Activated naive CD8-positive, alpha-beta T cell (primary cell): ENCODE results near the gene OSBPL2.
A peak's percentile ranks its signal among the peaks of the same experiment; 100 is the strongest.

Experiments used
- H3K27ac Mint-ChIP-seq: one replicate; pipeline ENCODE4 v1.8.0; 2021; ENCODE audit warnings: mixed read lengths
- H3K27me3 Mint-ChIP-seq: one replicate; pipeline ENCODE4 v1.8.0; 2021; ENCODE audit warnings: mixed read lengths
- H3K36me3 Mint-ChIP-seq: one replicate; pipeline ENCODE4 v1.8.0; 2021; ENCODE audit warnings: mixed read lengths
- H3K4me1 Mint-ChIP-seq: one replicate; pipeline ENCODE4 v1.8.0; 2021; ENCODE audit warnings: low read depth, mixed read lengths
- H3K4me3 Mint-ChIP-seq: one replicate; pipeline ENCODE4 v1.8.0; 2021; ENCODE audit warnings: mild to moderate bottlenecking, mixed read lengths
- H3K9me3 Mint-ChIP-seq: one replicate; pipeline ENCODE4 v1.8.0; 2021; ENCODE audit warnings: low read depth, mixed read lengths

The OSBPL2 gene

GRCh38 chr20:62214067-62214466 is 24.3 kb upstream of the OSBPL2 start:
- no peak overlapping the region for H3K4me3 Mint-ChIP-seq
- H3K27ac Mint-ChIP-seq: no peak overlapping the region
- H3K36me3 Mint-ChIP-seq: no peaks in the 10 kb centered on the region
- peaks cover 8% of the 10 kb centered on the region for H3K27me3 Mint-ChIP-seq
- H3K9me3 Mint-ChIP-seq: no peaks in the 10 kb centered on the region
- H3K4me1 Mint-ChIP-seq: peaks cover under 1% of the 10 kb centered on the region

GRCh38 chr20:62215020-62215990 is 23.0 kb upstream of the OSBPL2 start:
- Mint-ChIP-seq H3K36me3 (no peaks in the 10 kb centered on the region), H3K27ac (no peak overlapping the region), H3K9me3 (no peaks in the 10 kb centered on the region), H3K4me1 (peaks cover 2% of the 10 kb centered on the region), H3K4me3 (no peak overlapping the region), H3K27me3 (peaks cover 10% of the 10 kb centered on the region)

GRCh38 chr20:62215991-62216635 is 22.2 kb upstream of the OSBPL2 start:
- Mint-ChIP-seq H3K9me3 (no peaks in the 10 kb centered on the region), H3K36me3 (no peaks in the 10 kb centered on the region), H3K27ac (no peak overlapping the region), H3K4me3 (no peak overlapping the region), H3K27me3 (peaks cover 11% of the 10 kb centered on the region), H3K4me1 (peaks cover 5% of the 10 kb centered on the region)

GRCh38 chr20:62216636-62217566 is 21.4 kb upstream of the OSBPL2 start:
- no peak overlapping the region for H3K4me3 Mint-ChIP-seq
- H3K36me3 Mint-ChIP-seq: no peaks in the 10 kb centered on the region
- no peaks in the 10 kb centered on the region for H3K9me3 Mint-ChIP-seq
- H3K27ac Mint-ChIP-seq: no peak overlapping the region
- peaks cover 12% of the 10 kb centered on the region for H3K27me3 Mint-ChIP-seq
- peaks cover 6% of the 10 kb centered on the region for H3K4me1 Mint-ChIP-seq

GRCh38 chr20:62217913-62218773 is 20.2 kb upstream of the OSBPL2 start:
- H3K4me3 Mint-ChIP-seq: no peak overlapping the region
- H3K4me1 Mint-ChIP-seq: peaks cover 6% of the 10 kb centered on the region

GRCh38 chr20:62219101-62219991 is 19.0 kb upstream of the OSBPL2 start:
- Mint-ChIP-seq H3K27me3 (peaks cover 19% of the 10 kb centered on the region), H3K36me3 (no peaks in the 10 kb centered on the region), H3K9me3 (no peaks in the 10 kb centered on the region), H3K27ac (no peak overlapping the region), H3K4me3 (peak overlapping the region; percentile 47), H3K4me1 (peaks cover 6% of the 10 kb centered on the region)

More at GRCh38 chr20:62217913-62218773, 20.2 kb upstream of the OSBPL2 start:
- Mint-ChIP-seq H3K27ac (no peak overlapping the region), H3K9me3 (no peaks in the 10 kb centered on the region), H3K36me3 (no peaks in the 10 kb centered on the region), H3K27me3 (peaks cover 17% of the 10 kb centered on the region)

- Mint-ChIP-seq H3K4me3 (peak within 1 kb of the TSS; percentile 51), H3K36me3 (no peaks in the 10 kb centered on the region), H3K27me3 (peaks cover 23% of the 10 kb centered on the region), H3K27ac (no peak within 1 kb of the TSS), H3K4me1 (peaks cover 6% of the 10 kb centered on the region), H3K9me3 (no peaks in the 10 kb centered on the region)
These were observed 18.2 kb upstream of the OSBPL2 start, which contains the start of gene HRH3 for GRCh38 chr20:62219992-62220665. Gene HRH3 (minus strand): TSS chr20:62220278. CDS start chr20:62219970, 308 bp downstream.

GRCh38 chr20:62220666-62221568 is 17.4 kb upstream of the OSBPL2 start:
- H3K27ac Mint-ChIP-seq: no peak overlapping the region
- H3K27me3 Mint-ChIP-seq: peaks cover 19% of the 10 kb centered on the region
- H3K36me3 Mint-ChIP-seq: no peaks in the 10 kb centered on the region
- no peaks in the 10 kb centered on the region for H3K9me3 Mint-ChIP-seq
- peaks cover 6% of the 10 kb centered on the region for H3K4me1 Mint-ChIP-seq
- peak overlapping the region; percentile 51 for H3K4me3 Mint-ChIP-seq

- Mint-ChIP-seq H3K4me3 (no peak overlapping the region), H3K27ac (no peak overlapping the region), H3K9me3 (no peaks in the 10 kb centered on the region), H3K36me3 (no peaks in the 10 kb centered on the region), H3K4me1 (peaks cover 6% of the 10 kb centered on the region), H3K27me3 (peaks cover 22% of the 10 kb centered on the region)
These were observed 16.0 kb upstream of the OSBPL2 start for GRCh38 chr20:62222266-62222850.

GRCh38 chr20:62222972-62223371 is 15.3 kb upstream of the OSBPL2 start:
- Mint-ChIP-seq H3K4me1 (peaks cover 6% of the 10 kb centered on the region), H3K9me3 (no peaks in the 10 kb centered on the region), H3K36me3 (no peaks in the 10 kb centered on the region), H3K4me3 (no peak overlapping the region), H3K27ac (no peak overlapping the region), H3K27me3 (peaks cover 20% of the 10 kb centered on the region)

GRCh38 chr20:62223571-62223970 is 14.8 kb upstream of the OSBPL2 start:
- Mint-ChIP-seq H3K4me3 (no peak overlapping the region), H3K36me3 (no peaks in the 10 kb centered on the region), H3K9me3 (no peaks in the 10 kb centered on the region), H3K4me1 (peaks cover 6% of the 10 kb centered on the region), H3K27ac (no peak overlapping the region), H3K27me3 (peaks cover 20% of the 10 kb centered on the region)
